Cardiac septum (tissue), 1 donor: ENCODE data around the gene CDH18. TPM values are rescaled to one million over a fixed set of nuclear protein-coding genes. Genes with fewer than 3 reads are reported as not detected.
"Not testable (repeated sequence)": the region's sequence is repeated elsewhere in the genome, so short reads cannot be mapped to it uniquely, and the experiment has no call there.

Source experiments
- DNase-seq: peaks from one replicate; pipeline ENCODE4 v3.0.0-alpha.2; 2020; ENCODE audit warnings: low spot score
- intact Hi-C: fragments of 100-400 bp; cut with DNase I; formaldehyde crosslinking; loops from one replicate; pipeline ENCODE4 v1.14.0; 2022
- total RNA-seq: library from RNA; stranded (reverse); fragmentation: NEBNext Ultra II Directional; extraction: Animal tissue kit (Norgen Biotek cat#: 25700); gene quantifications from one replicate; pipeline ENCODE4 v1.2.1, GENCODE V29; 2021
- donor health status: DM: no; HTN: no; CAD: no.

Gene CDH18
- total RNA-seq, 1 donor from 2014 or later: not detected

DNA sequence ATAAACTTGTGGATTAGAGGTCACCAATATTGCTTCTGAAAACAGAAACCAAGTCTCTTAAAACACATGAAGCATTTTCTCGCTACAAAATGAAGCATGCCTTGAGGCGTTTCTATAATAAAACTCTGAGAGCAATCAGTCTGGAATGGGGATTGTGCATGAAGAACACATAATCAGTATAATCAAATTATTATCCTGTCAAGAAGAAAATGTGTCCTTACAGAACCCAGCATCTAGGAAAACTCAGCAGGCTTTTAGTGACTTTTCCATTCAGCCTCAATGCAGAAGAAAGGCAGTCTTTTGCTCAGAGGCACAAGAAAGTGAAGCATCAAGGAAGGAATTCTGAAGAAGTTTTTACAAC is 121.9 kb downstream of the CDH18 start:
- DNase-seq: no peak

DNA sequence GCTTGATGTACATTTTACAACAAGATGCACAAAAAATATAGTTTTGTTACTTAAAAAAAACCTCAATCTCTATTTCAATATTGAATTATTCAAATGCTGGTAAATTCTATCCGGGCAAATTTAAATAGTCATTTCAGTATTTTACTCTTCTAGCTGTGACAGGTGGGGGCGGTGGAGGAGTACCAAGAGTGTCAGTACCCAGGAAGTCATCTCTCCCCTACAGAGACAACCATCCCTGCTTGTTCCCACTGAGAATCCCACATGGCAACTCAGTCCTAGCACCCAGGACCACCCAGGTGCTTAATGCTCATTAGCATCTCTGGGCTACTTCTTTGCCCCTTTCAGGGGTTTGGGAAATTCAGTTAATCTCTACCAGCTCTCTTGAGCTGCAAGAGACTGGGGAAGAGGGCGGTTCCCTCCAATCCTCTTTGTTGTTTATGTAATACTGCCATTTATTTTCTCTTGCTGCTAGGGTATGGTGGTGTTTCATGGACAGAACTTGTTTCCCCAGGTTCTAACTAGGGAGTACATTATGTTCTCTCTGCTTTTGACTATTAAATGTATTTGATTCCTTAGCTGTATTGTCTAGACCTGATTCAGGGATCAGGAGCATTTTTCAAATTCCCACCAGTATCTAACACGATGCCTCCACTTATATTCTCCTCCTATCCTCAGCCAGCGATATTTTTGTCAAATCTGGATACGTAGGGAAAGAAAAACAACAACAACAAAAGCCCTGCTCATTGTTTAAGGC is 122.5 kb downstream of the CDH18 start:
- intact Hi-C loops: no loop called here
- DNase-seq: no peak

More for the DNA sequence above, 121.9 kb downstream of the CDH18 start:
- intact Hi-C loops: no loop called here

DNA sequence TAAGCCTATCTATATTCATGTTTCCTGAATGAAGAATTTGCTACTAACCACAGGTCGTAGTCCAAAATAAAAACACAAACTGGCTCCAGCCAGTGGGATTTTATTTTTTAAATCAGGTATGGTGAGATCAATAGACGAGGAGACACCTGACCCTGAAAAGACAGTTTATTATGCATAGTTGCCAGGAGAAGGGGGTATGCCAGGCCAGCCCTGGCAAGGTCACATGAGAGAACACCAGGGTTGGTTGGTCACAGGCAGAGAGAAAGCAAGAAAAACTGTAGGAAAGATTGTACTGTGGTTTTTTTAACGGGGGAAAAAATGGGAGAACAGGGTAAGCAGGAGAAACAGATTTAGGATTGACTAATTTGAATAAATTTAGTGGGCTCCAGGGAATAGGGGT is 125.3 kb downstream of the CDH18 start:
- DNase-seq: no peak
- intact Hi-C loops: no loop called here

DNA sequence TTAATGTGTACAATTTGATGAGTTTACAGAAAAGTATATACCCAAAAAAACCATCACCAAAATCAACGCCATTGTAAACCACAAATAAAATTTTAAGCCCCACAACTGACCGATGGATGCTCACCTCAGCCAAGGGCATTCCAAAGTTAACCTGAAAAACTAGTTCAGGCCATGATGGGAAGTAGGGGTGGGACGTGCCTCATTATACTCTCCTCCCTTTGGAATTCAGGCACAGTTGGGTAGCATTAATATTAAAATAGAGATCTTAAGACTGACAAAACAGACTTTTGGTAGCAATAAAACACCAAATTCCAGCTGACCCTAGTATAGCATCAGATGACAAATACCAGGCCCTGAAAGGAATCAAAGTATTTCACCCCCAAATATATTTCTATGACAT is 129.0 kb downstream of the CDH18 start:
- no peak for DNase-seq
- intact Hi-C loops: no loop called here

DNA sequence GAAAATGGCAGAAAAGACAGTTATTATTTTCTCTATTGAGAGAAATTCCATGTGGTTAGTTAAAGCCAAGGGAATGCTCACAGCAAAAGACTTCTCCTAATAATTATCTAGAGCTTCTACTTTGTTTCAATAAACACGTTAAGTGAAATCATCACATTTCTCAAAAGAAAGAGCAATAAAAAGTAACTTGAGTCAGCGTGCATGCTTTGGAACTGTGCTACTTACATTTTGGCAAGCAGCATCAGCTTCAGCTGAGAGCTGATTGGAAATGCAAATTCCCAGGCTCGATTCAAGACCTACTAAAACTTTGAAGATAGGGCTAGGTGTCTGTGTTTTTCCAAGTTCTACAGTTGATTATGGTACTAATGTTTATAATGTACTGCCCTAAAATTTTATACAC is 132.1 kb downstream of the CDH18 start:
- intact Hi-C loops: no loop called here
- no peak for DNase-seq

DNA sequence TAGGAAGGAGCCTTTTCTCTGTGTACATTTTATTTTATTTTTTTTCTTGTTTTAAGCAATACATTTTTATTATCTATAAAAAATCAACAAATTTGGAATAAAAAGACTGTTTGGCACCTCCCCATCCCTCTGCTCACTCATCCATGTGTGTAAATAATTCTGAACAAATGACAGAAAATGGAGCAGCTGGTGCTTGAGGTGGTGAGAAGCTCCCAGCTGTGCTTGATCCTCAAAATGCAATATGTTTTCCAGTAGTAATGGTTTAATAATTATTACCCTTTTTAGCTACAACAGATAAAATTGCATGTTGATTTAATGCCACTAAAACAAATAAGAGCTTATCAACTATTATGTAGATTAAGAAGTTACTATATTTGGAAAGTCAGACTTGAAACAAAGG is 132.5 kb downstream of the CDH18 start:
- intact Hi-C loops: no loop called here
- DNase-seq: no peak

DNA sequence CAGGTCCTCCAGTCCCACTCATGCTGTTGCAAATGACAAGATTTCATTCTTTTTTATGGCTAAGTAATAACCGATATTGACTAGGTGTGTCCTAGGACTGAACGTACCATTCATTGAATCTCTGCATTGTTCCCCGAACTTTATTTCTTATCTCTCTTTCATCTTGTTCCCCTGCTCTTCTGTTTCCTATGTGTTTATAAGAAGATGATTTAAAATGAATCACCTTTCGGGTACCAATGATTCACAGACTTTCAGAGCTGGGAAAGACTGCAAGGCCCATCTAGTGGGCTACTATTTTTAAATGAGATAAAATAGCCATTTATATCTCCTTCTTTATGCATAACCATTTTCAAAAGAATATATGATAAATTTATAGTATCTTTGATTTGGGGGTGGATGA is 133.0 kb downstream of the CDH18 start:
- DNase-seq: no peak
- intact Hi-C loops: no loop called here

DNA sequence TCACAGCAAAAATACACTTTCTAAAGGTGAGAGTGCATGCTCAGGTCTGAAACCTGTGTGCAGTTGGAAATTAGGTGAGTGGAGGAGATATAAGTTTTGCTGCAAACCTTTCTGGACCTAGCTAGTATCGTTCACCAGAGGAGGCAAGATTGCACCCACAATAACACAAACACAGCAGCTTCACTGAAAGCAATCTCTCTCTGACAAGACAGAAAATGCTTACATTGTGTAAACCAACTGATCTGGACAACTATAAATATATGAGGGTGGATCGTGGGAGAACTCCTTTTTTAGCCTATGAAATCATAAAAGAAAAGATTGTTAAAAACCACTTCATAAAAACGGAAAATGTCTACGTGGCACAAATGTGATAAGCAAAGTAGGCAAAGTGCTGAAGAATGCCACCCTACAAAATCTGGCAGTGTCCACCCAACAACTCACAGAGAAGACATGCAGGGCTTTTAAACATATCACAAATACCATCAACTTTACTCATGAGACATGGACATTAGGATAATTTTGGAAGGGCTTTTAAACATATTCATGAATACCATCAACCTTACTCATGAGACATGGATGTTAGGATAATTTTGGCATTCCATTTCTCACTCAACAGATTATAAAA is 134.3 kb downstream of the CDH18 start:
- intact Hi-C loops: no loop called here
- no peak for DNase-seq

DNA sequence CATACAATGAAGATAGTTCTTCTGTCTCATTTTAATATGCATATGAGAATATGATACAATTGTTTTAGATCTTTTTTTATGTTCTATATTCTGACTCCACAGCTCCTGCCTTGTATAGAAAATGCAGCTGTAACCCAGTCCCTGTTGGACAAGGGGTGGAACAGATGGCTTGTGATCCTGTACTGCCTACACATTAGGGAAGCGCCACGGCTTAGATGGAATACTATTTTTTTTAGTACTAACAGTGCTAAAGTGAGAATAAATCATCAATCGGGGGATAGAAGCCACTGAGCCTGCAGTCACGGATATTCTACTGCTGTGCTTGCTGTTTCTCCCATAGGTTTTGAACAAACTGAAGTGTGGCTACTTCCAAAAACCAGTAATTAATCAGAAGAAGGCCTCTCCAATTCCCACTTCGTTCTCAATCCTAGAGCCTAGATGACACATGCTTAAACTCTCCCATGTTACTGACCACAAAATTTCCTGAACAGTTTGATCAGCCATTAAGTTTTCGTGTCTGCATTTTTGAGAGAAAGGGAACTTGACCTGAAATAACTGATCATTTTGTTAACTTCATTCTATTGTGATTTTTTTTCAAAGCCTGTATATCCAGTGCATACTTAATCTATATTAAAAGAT is 150.3 kb downstream of the CDH18 start:
- no peak for DNase-seq
- intact Hi-C loops: no loop called here

DNA sequence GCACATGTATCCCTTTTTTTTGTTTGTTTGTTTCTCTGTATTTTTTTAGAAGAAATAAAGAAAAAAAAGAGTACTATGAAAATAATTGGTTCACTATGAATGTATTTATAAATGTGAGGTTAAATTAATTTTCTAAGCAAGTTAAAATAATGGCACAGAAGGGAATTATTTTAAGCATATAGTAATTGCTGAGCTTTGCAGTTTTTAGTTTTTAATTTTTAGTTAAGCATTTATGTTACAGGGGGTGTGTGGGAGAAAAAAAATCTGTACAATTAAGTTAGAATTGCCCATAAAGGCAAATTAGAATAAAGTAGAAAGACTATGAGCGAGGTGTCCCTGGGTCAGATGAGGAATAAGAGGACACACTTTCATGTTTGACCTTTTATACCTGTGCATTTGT is 152.6 kb downstream of the CDH18 start:
- intact Hi-C loops: no loop called here
- DNase-seq: no peak

DNA sequence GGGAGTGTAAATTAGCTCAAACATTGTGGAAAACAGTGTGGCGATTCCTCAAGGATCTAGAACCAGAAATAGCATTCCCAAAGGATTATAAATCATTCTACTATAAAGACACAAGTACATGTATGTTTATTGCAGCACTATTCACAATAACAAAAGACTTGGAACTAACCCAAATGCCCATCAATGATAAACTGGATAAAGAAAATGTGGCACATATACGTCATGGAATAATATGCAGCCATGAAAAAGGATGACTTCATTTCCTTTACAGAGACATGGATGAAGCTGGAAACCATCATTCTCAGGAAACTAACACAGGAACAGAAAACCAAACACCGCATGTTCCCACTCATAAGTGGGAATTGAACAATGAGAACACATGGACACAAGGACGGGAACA is 175.3 kb downstream of the CDH18 start:
- DNase-seq, intact Hi-C loops: not testable (repeated sequence)

DNA sequence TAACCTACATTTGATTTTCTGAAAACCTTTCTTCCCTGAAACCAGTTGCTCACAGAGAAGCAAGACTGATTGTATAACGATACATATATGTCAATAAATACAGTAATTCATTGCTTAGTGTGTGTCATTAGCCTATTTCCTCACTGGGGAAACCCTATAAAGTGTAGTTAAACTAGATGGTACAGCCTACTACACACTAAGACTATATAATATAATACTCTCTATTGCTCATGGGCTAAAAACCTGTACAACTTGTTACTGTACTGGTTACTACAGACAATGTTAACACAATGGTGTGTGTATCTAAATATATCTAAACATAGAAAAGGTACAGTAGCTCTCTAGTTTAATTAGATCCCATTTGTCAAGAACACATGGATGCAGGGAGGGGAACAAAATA is 181.2 kb downstream of the CDH18 start:
- no peak for DNase-seq
- intact Hi-C loops: no loop called here

DNA sequence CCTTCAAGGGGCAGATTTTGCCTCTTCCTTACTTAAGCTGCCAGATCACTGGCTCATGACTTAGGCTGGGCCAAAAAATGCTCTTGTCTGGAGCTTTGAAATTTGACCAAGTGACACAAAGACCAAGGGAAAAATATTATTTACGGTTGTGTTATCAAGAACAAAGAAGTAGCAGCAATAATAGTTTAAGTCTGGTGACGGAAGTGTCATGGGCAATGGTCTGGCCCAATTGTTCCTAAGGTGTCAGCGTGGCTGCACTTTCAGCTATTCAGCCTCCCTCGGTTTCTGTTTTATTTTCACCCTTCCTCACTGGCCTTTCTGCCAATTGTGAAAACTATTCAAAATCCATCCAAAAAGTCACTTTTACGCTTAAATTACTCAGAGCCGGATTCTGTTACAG is 185.3 kb downstream of the CDH18 start:
- intact Hi-C loops: no loop called here

DNA sequence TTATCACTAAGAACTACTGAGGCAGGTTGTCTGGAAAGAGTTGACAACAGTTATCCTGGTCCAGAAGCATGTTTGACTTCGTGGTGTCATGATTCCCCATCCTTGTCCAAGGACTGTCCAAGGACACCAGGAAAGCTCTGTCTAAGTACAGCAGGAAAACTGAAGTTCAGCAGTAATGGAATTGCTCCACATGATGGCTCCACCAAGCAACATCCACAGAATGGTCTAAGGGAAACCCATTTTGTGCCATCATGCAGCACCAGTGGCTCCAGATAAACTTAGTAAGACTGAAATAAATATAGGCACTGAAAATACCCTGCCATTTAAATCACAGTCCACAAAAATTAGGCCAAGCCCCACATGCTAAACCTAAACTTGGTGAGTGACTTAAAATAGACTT is 192.8 kb downstream of the CDH18 start:
- DNase-seq: no peak
- intact Hi-C loops: no loop called here

More for the DNA sequence above, 185.3 kb downstream of the CDH18 start:
- DNase-seq: no peak

DNA sequence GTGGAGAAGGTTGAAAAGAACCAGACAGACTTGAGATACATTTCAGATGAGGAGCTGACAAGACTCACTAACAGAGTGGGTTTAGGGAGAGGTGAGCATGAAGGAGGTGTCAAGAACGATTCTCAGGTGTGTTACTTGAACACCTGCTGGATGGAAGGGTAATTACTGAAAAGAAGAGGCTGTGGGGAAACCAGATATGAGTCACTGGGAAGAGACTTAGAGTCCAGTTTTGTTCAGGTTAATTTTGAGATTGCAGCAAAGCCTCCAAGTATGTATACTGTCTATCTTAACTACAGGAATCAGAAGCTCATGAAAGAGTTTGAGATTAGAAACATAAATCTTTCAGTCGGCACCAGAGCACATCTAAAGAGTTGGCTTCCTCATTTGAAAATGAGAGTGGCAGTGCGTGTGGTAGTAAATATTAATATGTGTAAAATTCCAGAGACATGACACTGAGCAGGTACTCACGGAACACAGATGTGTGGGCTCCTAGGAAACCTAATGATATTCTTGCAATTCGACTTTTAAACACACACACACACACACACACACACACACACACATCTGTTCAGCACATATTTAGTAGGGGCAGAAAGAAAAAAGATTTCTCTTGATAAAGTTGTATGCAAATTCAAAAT is 197.1 kb downstream of the CDH18 start:
- intact Hi-C loops: no loop called here
- DNase-seq: no peak

DNA sequence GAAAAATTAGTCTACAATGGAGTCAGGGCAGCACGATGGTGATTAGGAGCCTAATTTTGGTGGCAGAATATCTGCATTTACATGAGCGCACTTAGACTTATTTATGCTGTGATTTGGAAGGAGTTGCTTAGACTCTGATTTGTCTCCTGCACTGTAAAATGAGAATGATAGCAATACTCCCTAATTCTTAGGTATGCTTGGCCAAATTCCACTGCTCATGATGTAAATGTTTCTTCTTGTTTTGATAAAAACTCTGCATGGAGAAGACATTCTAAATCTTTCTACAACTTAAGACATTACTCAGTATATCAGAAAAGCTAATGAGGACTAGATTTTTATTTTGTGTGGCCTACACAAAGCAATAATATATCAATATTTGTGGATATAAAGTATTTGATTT is 205.4 kb downstream of the CDH18 start:
- DNase-seq: no peak
- intact Hi-C loops: no loop called here

DNA sequence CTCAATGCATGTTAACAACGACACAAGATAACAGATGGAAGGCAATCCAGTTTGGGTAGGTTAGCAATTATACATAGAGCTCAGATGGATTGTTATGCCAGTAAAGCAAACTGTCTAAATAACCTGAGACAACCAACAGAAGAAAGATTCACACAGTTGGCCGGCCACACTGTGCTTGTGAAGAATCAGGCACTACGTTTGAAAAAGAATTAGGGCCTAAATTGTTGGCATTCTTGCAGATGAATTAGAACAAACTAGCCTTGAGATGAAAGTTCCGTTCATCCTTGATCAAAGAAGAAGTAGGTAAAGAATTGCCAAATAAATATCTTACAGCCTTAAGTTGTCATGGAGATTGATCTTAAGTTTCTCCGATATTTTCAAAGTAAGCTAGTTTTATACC is 210.6 kb downstream of the CDH18 start:
- DNase-seq: no peak
- intact Hi-C loops: no loop called here

DNA sequence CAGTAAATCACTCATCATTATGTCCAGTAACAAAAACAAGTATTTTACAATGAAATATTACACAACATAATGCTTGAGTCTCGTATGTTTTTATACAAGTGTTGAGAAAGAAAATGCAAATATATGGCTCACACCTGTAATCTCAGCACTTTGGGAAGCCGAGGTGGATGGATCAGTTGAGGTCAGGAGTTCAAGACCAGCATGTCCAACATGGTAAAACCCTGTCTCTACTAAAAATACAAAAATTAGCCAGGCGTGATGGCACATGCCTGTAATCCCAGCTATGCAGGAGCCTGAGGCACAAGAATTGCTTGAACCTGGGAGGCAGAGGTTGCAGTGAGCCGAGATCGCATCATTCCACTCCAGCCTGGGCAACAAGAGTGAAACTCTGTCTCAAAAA is 211.1 kb downstream of the CDH18 start:
- DNase-seq, intact Hi-C loops: not testable (repeated sequence)

DNA sequence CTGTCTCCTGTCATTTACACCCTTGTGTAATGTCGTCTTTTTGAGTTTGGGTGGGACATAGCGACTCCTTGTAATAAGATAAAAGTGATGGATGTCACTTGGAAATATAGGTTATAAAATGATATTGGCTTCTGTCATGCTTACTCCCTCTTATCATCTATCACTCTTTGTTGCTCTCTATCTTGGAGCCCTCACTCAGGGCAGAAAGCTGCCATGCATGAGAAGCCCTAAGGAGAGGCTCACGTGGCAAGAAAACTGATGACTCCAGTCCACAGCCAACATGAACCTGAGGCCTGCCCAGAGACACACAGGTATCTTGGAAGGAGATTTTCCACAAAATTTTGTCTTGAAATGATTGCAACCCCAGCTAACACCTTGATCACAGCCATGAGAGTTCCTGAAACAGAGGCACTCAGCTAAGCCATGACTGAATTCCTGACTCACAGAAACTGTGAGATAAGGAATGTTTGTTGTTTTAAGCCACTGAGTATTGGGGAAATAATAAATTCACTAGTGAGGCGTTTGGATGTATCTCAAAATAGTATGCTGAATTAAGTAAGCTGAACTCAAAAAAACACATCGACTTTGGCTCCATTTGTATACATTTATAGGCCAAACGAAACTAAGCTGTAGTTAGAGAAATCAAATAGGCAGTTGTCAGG is 216.7 kb downstream of the CDH18 start:
- intact Hi-C loops: no loop called here
- no peak for DNase-seq

DNA sequence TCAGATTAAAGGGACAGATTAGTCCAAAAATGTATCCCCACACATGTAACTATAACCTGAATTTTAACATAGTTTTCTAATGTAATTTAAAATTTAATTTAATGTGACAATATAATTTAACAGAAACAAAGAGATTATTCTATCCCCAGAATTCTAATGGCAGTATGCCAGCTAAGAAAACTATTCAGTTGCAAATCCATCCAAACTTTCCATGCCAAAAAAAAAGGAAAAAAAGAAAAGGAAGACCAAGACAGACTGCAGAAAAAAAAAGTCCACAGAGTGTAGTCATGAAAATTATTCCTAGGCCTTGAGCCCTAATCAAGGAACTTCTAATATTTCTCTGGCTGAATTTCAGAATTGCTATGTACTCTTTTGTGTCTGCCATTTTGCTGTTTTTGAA is 217.6 kb downstream of the CDH18 start:
- DNase-seq: no peak
- intact Hi-C loops: no loop called here
